H1 (cell line): ENCODE measurements around the gene POLR2L. TPM values are rescaled to one million over a fixed set of nuclear protein-coding genes. Genes with fewer than 3 reads are reported as not detected.

Source experiments
- CTCF ChIA-PET: fragments of 300-600 bp; sonication (Branson Sonifier 250); formaldehyde crosslinking; loops from one replicate; lab custom pipeline; 2021; ENCODE audit not compliant: partially characterized antibody; lab: Charles Lee
- POLR2A ChIA-PET: fragments of 300-600 bp; sonication (Branson Sonifier 250); formaldehyde crosslinking; loops from one replicate; lab custom pipeline; 2021; ENCODE audit warnings: inconsistent platforms; ENCODE audit not compliant: partially characterized antibody; lab: Charles Lee
- DNase-seq, 2 experiments: peaks; one replicate each; pipeline versions ENCODE4 v3.0.0 to v3.0.0-alpha.2; 2010 to 2022; ENCODE audit warnings: low spot score in 2 of 2, low read depth in 1 of 2, mixed read lengths in 1 of 2
- FAIRE-seq: peaks from 2 replicates; lab custom pipeline; 2011; peaks lifted over from hg19 to GRCh38; lab: Jason Lieb, UNC
- H2AFZ ChIP-seq: 2 replicates; pipeline ENCODE4 v1.8.1; 2012; ENCODE audit warnings: low read length, inconsistent platforms
- H2AK5ac ChIP-seq: 2 replicates; pipeline ENCODE4 v1.6.1; 2013; ENCODE audit warnings: low read depth, low read length
- H2BK120ac ChIP-seq: replicated peaks from 2 replicates; pipeline ENCODE3; 2013; ENCODE audit warnings: low read depth, low read length, inconsistent platforms
- H2BK12ac ChIP-seq: 2 replicates; pipeline ENCODE4 v1.6.1; 2013; ENCODE audit warnings: low read depth, low read length
- H2BK15ac ChIP-seq: 2 replicates; pipeline ENCODE4 v1.6.1; 2013; ENCODE audit warnings: low read length
- H2BK20ac ChIP-seq: 2 replicates; pipeline ENCODE4 v1.6.1; 2013; ENCODE audit warnings: low read length
- H2BK5ac ChIP-seq: 2 replicates; pipeline ENCODE4 v1.6.1; 2013; ENCODE audit warnings: low read depth, low read length
- H3K14ac ChIP-seq: 2 replicates; pipeline ENCODE4 v1.6.1; 2013; ENCODE audit warnings: inconsistent platforms; ENCODE audit not compliant: insufficient read length
- H3K18ac ChIP-seq: 2 replicates; pipeline ENCODE4 v1.6.1; 2013; ENCODE audit warnings: low read length; ENCODE audit errors: extremely low read depth
- H3K23ac ChIP-seq: 2 replicates; pipeline ENCODE4 v1.6.1; 2013; ENCODE audit warnings: inconsistent platforms; ENCODE audit not compliant: insufficient read length
- H3K23me2 ChIP-seq: 2 replicates; pipeline ENCODE4 v1.6.1; 2013; ENCODE audit warnings: low read depth, low read length
- H3K27ac ChIP-seq: 2 replicates; pipeline ENCODE4 v1.6.1; 2011; ENCODE audit warnings: low read depth, low read length, inconsistent platforms
- H3K27me3 ChIP-seq, 4 experiments: replicated peaks in 1 of 4; 1 replicate in 1 of 4; 2 replicates in 3 of 4; pipeline versions ENCODE4 v1.6.1 to v1.8.1; 2011 to 2013; ENCODE audit warnings: low read length in 3 of 4, mild to moderate bottlenecking in 3 of 4, inconsistent platforms in 2 of 4, mixed read lengths in 2 of 4, moderate library complexity in 1 of 4; ENCODE audit not compliant: control insufficient read depth in 3 of 4, insufficient read depth in 3 of 4; ENCODE audit errors: extremely low read depth in 1 of 4
- H3K36me3 ChIP-seq, 4 experiments: 2 replicates each; pipeline versions ENCODE4 v1.6.1 to v1.8.1; 2011 to 2013; ENCODE audit warnings: mild to moderate bottlenecking in 4 of 4, low read length in 3 of 4, moderate library complexity in 2 of 4, control low read depth in 1 of 4, inconsistent platforms in 1 of 4; ENCODE audit not compliant: insufficient read depth in 4 of 4, control insufficient read depth in 2 of 4
- H3K4ac ChIP-seq: replicated peaks from 2 replicates; pipeline ENCODE3; 2013; ENCODE audit warnings: low read length, low read depth, mixed read lengths, inconsistent platforms; ENCODE audit not compliant: insufficient read length
- H3K4me1 ChIP-seq, 4 experiments: replicated peaks in 1 of 4; 1 replicate in 1 of 4; 2 replicates in 3 of 4; pipeline versions ENCODE4 v1.6.1 to v1.8.1; 2011 to 2013; ENCODE audit warnings: low read length in 3 of 4, inconsistent platforms in 2 of 4, mixed read lengths in 1 of 4; ENCODE audit not compliant: insufficient read depth in 4 of 4, control insufficient read depth in 3 of 4
- H3K4me2 ChIP-seq, 2 experiments: 2 replicates each; pipeline versions ENCODE4 v1.6.1 to v1.8.1; 2011 to 2013; ENCODE audit warnings: low read depth in 2 of 2, low read length in 2 of 2, control low read depth in 1 of 2, inconsistent platforms in 1 of 2, mild to moderate bottlenecking in 1 of 2; ENCODE audit not compliant: insufficient read depth in 1 of 2
- H3K4me3 ChIP-seq, 4 experiments: fragments of 200-600, 300-600 bp in 1 of 4; sonication (generic), shearing (Covaris generic), sonication (Bioruptor Twin) in 1 of 4; 2 replicates each; pipeline versions ENCODE4 v1.5.1 to v1.8.1; 2011 to 2016; ENCODE audit warnings: low read length in 4 of 4, low read depth in 3 of 4, control low read depth in 2 of 4, inconsistent platforms in 2 of 4, mild to moderate bottlenecking in 2 of 4, mixed read lengths in 1 of 4, moderate library complexity in 1 of 4; ENCODE audit not compliant: insufficient read depth in 2 of 4; ENCODE audit errors: extremely low read depth in 1 of 4
- H3K56ac ChIP-seq: replicated peaks from 2 replicates; pipeline ENCODE3; 2013; ENCODE audit warnings: low read depth, mild to moderate bottlenecking, mixed read lengths, low read length, inconsistent platforms; ENCODE audit not compliant: insufficient read length
- H3K79me1 ChIP-seq: 2 replicates; pipeline ENCODE4 v1.6.1; 2013; ENCODE audit warnings: low read depth, low read length, control low read depth
- H3K79me2 ChIP-seq, 2 experiments: 2 replicates each; pipeline versions ENCODE4 v1.6.1 to v1.8.1; 2012 to 2013; ENCODE audit warnings: low read length in 2 of 2, mild to moderate bottlenecking in 2 of 2, inconsistent platforms in 1 of 2; ENCODE audit not compliant: insufficient read depth in 2 of 2, control insufficient read depth in 1 of 2
- H3K9ac ChIP-seq, 4 experiments: replicated peaks in 1 of 4; 1 replicate in 1 of 4; 2 replicates in 3 of 4; pipeline versions ENCODE4 v1.6.1 to v1.8.1; 2011 to 2013; ENCODE audit warnings: low read depth in 3 of 4, low read length in 3 of 4, control low read depth in 2 of 4, mild to moderate bottlenecking in 2 of 4, moderate library complexity in 2 of 4, inconsistent platforms in 1 of 4; ENCODE audit errors: extremely low read depth in 1 of 4
- H3K9me3 ChIP-seq, 2 experiments: 2 replicates each; pipeline versions ENCODE4 v1.6.1 to v1.8.1; 2012 to 2013; ENCODE audit warnings: mild to moderate bottlenecking in 2 of 2, moderate library complexity in 2 of 2, control low read depth in 1 of 2, inconsistent platforms in 1 of 2, low read depth in 1 of 2, low read length in 1 of 2, mixed read lengths in 1 of 2; ENCODE audit not compliant: insufficient read depth in 2 of 2
- H4K20me1 ChIP-seq, 2 experiments: replicated peaks in 1 of 2; 2 replicates each; pipeline versions ENCODE3 to v1.8.1; 2011 to 2013; ENCODE audit warnings: inconsistent platforms in 2 of 2, low read length in 2 of 2, mild to moderate bottlenecking in 1 of 2; ENCODE audit not compliant: insufficient read depth in 2 of 2, control insufficient read depth in 1 of 2
- H4K5ac ChIP-seq: 2 replicates; pipeline ENCODE4 v1.6.1; 2013; ENCODE audit warnings: low read length, low read depth, mixed read lengths, inconsistent platforms; ENCODE audit not compliant: insufficient read length
- H4K8ac ChIP-seq: 2 replicates; pipeline ENCODE4 v1.8.0; 2013; ENCODE audit warnings: mild to moderate bottlenecking, moderate library complexity, low read length, inconsistent platforms; ENCODE audit not compliant: insufficient read depth; ENCODE audit errors: extremely low read depth
- H4K91ac ChIP-seq: replicated peaks from 2 replicates; pipeline ENCODE3; 2013; ENCODE audit warnings: low read length, mixed read lengths, inconsistent platforms; ENCODE audit not compliant: insufficient read length
- ATF2 ChIP-seq: IDR thresholded peaks from 2 replicates; pipeline ENCODE4 v1.6.1; 2012; ENCODE audit warnings: low read length, inconsistent platforms
- EGR1 ChIP-seq: IDR thresholded peaks from 2 replicates; pipeline ENCODE4 v1.6.1; 2011; ENCODE audit warnings: low read depth, low read length, borderline replicate concordance
- SP2 ChIP-seq: IDR thresholded peaks from 2 replicates; pipeline ENCODE4 v1.6.1; 2012; ENCODE audit warnings: mild to moderate bottlenecking, low read length, inconsistent platforms
- TAF7 ChIP-seq: optimal IDR thresholded peaks from 2 replicates; pipeline ENCODE3; 2011; ENCODE audit warnings: low read depth, mild to moderate bottlenecking, inconsistent platforms, low read length, moderate library complexity, borderline replicate concordance
- USF2 ChIP-seq: IDR thresholded peaks from 2 replicates; pipeline ENCODE4 v1.6.1; 2011; ENCODE audit warnings: low read length, improper control_type of control experiment
- WGBS, 2 experiments: shearing (Covaris generic) in 1 of 2; methylation state at CpG; one replicate each; pipeline versions ENCODE4 v1.1.6 to v1.1.7; 2013 to 2015; ENCODE audit warnings: low lambda C conversion rate in 2 of 2, mixed read lengths in 2 of 2, inconsistent platforms in 1 of 2, low coverage in 1 of 2, missing lambda C conversion rate in 1 of 2; ENCODE audit not compliant: insufficient replicate concordance in 2 of 2, insufficient coverage in 1 of 2, insufficient read length in 1 of 2; ENCODE audit errors: extremely low coverage in 1 of 2, missing lambda C conversion rate in 1 of 2; 5-methylcytosine and 5-hydroxymethylcytosine counted together
- polyA plus RNA-seq, 7 experiments: library from polyadenylated mRNA; depleted of rRNA in 3 of 7; stranded (reverse) in 5 of 7; unstranded in 2 of 7; fragments of >200 nt in 5 of 7; fragments of 200-250 nt in 2 of 7; gene quantifications; 1 replicate in 5 of 7; 2 replicates in 1 of 7; 4 replicates in 1 of 7; pipeline versions ENCODE4 v1.2.1 to v1.2.3, GENCODE V29; 2011 to 2013; ENCODE audit warnings: missing spikeins in 2 of 7, mixed read lengths in 2 of 7
- total RNA-seq: library from RNA; stranded (reverse); fragmentation: NEBNext Ultra II Directional; extraction: Animal tissue kit (Norgen Biotek cat#: 25700); gene quantifications from 2 replicates; pipeline ENCODE4 v1.2.1, GENCODE V29; 2021

Gene POLR2L
- total and polyA plus RNA-seq, 2 of the 8 experiments (the other 6 are each of a cell fraction or from before 2014, with no cell fraction given), result 140 to 151 TPM

GRCh38 chr11:875203-875602 is 32.9 kb upstream of the POLR2L start:
- H3K4ac ChIP-seq, result no peak overlapping the region
- H2BK15ac ChIP-seq, result no peak overlapping the region
- no peak overlapping the region for H2BK120ac ChIP-seq
- H3K18ac ChIP-seq, result no peak overlapping the region
- peaks cover 0 to 2% (median under 1%) of the 10 kb centered on the region in 4 experiments; a peak in 4 of 7 replicates for H3K4me1 ChIP-seq
- FAIRE-seq, result no peak
- no peak overlapping the region for H4K91ac ChIP-seq
- WGBS, 2 experiments, result 98% methylated on average over 9 of the region's 16 CpGs; no CpG with 5 or more reads in 1 of the 2 experiments
- no peak overlapping the region for H3K56ac ChIP-seq
- H2BK12ac ChIP-seq, result no peak overlapping the region
- H3K79me2 ChIP-seq, result no peaks in the 10 kb centered on the region
- no peaks in the 10 kb centered on the region for H3K9me3 ChIP-seq
- no peak overlapping the region for H3K4me2 ChIP-seq
- ChIA-PET CTCF (interaction anchor here (2.5 to 2.8 kb wide), 2 partner anchors 14 to 27 kb away, joined by 8 to 11 read pairs; no protein-coding TSS in a partner anchor), POLR2A (interaction anchor here (1.1 to 2.8 kb wide), 5 partner anchors 9 to 15 kb away, joined by 3 to 10 read pairs (median 5); no protein-coding TSS in a partner anchor)
- peaks cover 10 to 26% of the 10 kb centered on the region in 2 experiments for H4K20me1 ChIP-seq
- no peaks in the 10 kb centered on the region for H3K79me1 ChIP-seq
- H4K5ac ChIP-seq, result no peak overlapping the region
- H2AK5ac ChIP-seq, result no peak overlapping the region
- no peak overlapping the region for H3K23ac ChIP-seq
- no peak overlapping the region for H3K9ac ChIP-seq
- DNase-seq, result no peak
- H2BK5ac ChIP-seq, result no peak overlapping the region
- H3K36me3 ChIP-seq, result peaks cover 0 to 9% (median 0%) of the 10 kb centered on the region in 4 experiments; a peak in 3 of 8 replicates
- no peak overlapping the region for H3K14ac ChIP-seq
- H2BK20ac ChIP-seq, result no peak overlapping the region
- H4K8ac ChIP-seq, result no peak overlapping the region; the same call in 1 of the 2 replicates
- no peaks in the 10 kb centered on the region for H3K23me2 ChIP-seq
- H3K27me3 ChIP-seq, result no peaks in the 10 kb centered on the region
- no peak overlapping the region for H3K27ac ChIP-seq
- no peak overlapping the region for H2AFZ ChIP-seq
- no peak overlapping the region for H3K4me3 ChIP-seq
- TF ChIP-seq ATF2 (no peak), EGR1 (no peak), USF2 (no peak), TAF7 (no peak), SP2 (no peak)
